OCI-LY7 (cell line): ENCODE results near the gene METTL23. TPM values are rescaled to one million over a fixed set of nuclear protein-coding genes. Genes with fewer than 3 reads are reported as not detected.
"Not testable (repeated sequence)": the region's sequence is repeated elsewhere in the genome, so short reads cannot be mapped to it uniquely, and the experiment has no call there.

Experiments used
- BruUV-seq: library from RNA; stranded (reverse); fragments of 400-500 nt; replicated peaks from 2 replicates; lab custom pipeline; 2021; lab: Mats Ljungman, UMichigan
- CTCF ChIA-PET: fragments of 300-600 bp; sonication (Branson Sonifier 250); formaldehyde crosslinking; loops from one replicate; lab custom pipeline; 2022; ENCODE audit warnings: antibody characterized with exemption; ENCODE audit not compliant: unreplicated experiment; lab: Charles Lee
- POLR2A ChIA-PET: fragments of 300-600 bp; sonication (Branson Sonifier 250); formaldehyde crosslinking; loops from one replicate; lab custom pipeline; 2022; ENCODE audit warnings: antibody characterized with exemption; lab: Charles Lee
- DNase-seq: peaks from one replicate; pipeline ENCODE4 v3.0.0-alpha.2; 2015; ENCODE audit warnings: low spot score
- H2AFZ ChIP-seq: fragments of 200-600 bp; sonication (generic), shearing (Covaris generic); 2 replicates; pipeline ENCODE4 v1.6.1; 2014; ENCODE audit warnings: mild to moderate bottlenecking, antibody characterized with exemption, low read length, moderate library complexity
- H3K27ac ChIP-seq: fragments of 200-600 bp; sonication (generic); 2 replicates; pipeline ENCODE4 v1.5.1; 2014; ENCODE audit warnings: mixed run types, low read depth, mild to moderate bottlenecking, moderate library complexity, low read length, inconsistent platforms; ENCODE audit not compliant: poor library complexity, severe bottlenecking
- H3K36me3 ChIP-seq: fragments of 200-600 bp; sonication (generic); 2 replicates; pipeline ENCODE4 v1.6.1; 2014; ENCODE audit warnings: mild to moderate bottlenecking, antibody characterized with exemption, low read length, moderate library complexity, mixed read lengths; ENCODE audit not compliant: insufficient read depth
- H3K4me1 ChIP-seq: fragments of 200-600 bp; sonication (generic); 2 replicates; pipeline ENCODE4 v1.5.1; 2014; ENCODE audit warnings: mild to moderate bottlenecking, low read length; ENCODE audit not compliant: insufficient read depth, poor library complexity, severe bottlenecking
- H3K4me2 ChIP-seq: fragments of 200-600 bp; sonication (generic); 2 replicates; pipeline ENCODE4 v1.6.1; 2014; ENCODE audit warnings: mild to moderate bottlenecking, low read length
- H3K4me3 ChIP-seq: fragments of 200-600 bp; sonication (generic); 2 replicates; pipeline ENCODE4 v1.5.1; 2014; ENCODE audit warnings: mild to moderate bottlenecking, low read depth, low read length; ENCODE audit not compliant: poor library complexity, severe bottlenecking
- H3K79me2 ChIP-seq: fragments of 200-600 bp; sonication (generic); 2 replicates; pipeline ENCODE4 v1.6.1; 2016; ENCODE audit warnings: low read depth, mild to moderate bottlenecking, low read length, moderate library complexity, mixed read lengths; ENCODE audit not compliant: insufficient read depth
- H3K9me2 ChIP-seq: fragments of 200-600 bp; sonication (generic); 2 replicates; pipeline ENCODE4 v1.6.1; 2016; ENCODE audit warnings: mild to moderate bottlenecking, low read length, mixed read lengths; ENCODE audit not compliant: insufficient read depth
- H3K9me3 ChIP-seq: fragments of 200-600 bp; sonication (generic); 2 replicates; pipeline ENCODE4 v1.6.1; 2014; ENCODE audit warnings: mild to moderate bottlenecking, mixed run types, low read length, mixed read lengths
- H4K20me1 ChIP-seq: fragments of 200-600 bp; sonication (generic); 2 replicates; pipeline ENCODE4 v1.6.1; 2014; ENCODE audit warnings: mild to moderate bottlenecking, antibody characterized with exemption, low read length, moderate library complexity, mixed read lengths; ENCODE audit not compliant: insufficient read depth
- CTCF ChIP-seq: fragments of 200-600 bp; sonication (generic); conservative IDR thresholded peaks from 2 replicates; pipeline ENCODE4 v1.5.1; 2014; ENCODE audit warnings: mild to moderate bottlenecking, antibody characterized with exemption, low read length, moderate library complexity, mixed read lengths
- EZH2phosphoT487 ChIP-seq: fragments of 200-600 bp; sonication (generic); IDR thresholded peaks from 2 replicates; pipeline ENCODE4 v1.6.1; 2018; ENCODE audit warnings: low read depth, borderline replicate concordance, mild to moderate bottlenecking, mixed run types, antibody characterized with exemption, low read length, moderate library complexity, mixed read lengths
- intact Hi-C: fragments of 100-400 bp; cut with micrococcal nuclease; formaldehyde crosslinking; loops from one replicate; pipeline ENCODE4 v1.10.0; 2022; ENCODE audit not compliant: unreplicated experiment
- total RNA-seq, 2 experiments: library from RNA; depleted of rRNA in 1 of 2; stranded (reverse); fragments of >200 nt in 1 of 2; shearing (Covaris generic) in 1 of 2; gene quantifications; 2 replicates each; pipeline ENCODE4 v1.2.3, GENCODE V29; 2014 to 2022

Gene METTL23
- total RNA-seq, 2 experiments from 2014 or later, result 82.7 to 93.7 TPM

GRCh38 chr17:76738468-76738850, 11.8 kb downstream of the METTL23 start:
- ChIA-PET CTCF (interaction anchor here (1.1 kb wide), 1 partner anchor 11 kb away, joined by 3 read pairs; the partner anchor contains the start of gene METTL23), POLR2A (interaction anchor here (0.6 to 2.6 kb wide), 8 partner anchors 10 to 101 kb away, joined by 3 to 12 read pairs (median 4); no protein-coding TSS in a partner anchor)
- TSS peak; percentile 52 for BruUV-seq
- no peaks in the 10 kb centered on the region for H3K9me3 ChIP-seq
- peaks cover 27% of the 10 kb centered on the region for H4K20me1 ChIP-seq
- H3K4me1 ChIP-seq, result peaks cover 40% of the 10 kb centered on the region
- H3K27ac ChIP-seq, result peak overlapping the region; percentile 92
- DNase-seq, result peak; percentile 28
- H3K9me2 ChIP-seq, result no peaks in the 10 kb centered on the region
- H3K4me3 ChIP-seq, result peak overlapping the region; percentile 77
- TF ChIP-seq EZH2phosphoT487, result no peak
- TF ChIP-seq CTCF, result no peak; the same call in 1 of the 2 replicates
- H2AFZ ChIP-seq, result peak overlapping the region; percentile 44; the same call in 1 of the 2 replicates
- H3K4me2 ChIP-seq, result peak overlapping the region; percentile 89
- H3K79me2 ChIP-seq, result peaks cover 68% of the 10 kb centered on the region
- H3K36me3 ChIP-seq, result peaks cover 69% of the 10 kb centered on the region
- intact Hi-C loops, result loop anchor here (5.0 to 10.0 kb wide), 4 partner anchors 349 to 1074 kb away; partner anchors contain the start of genes RECQL5, SAP30BP and SEC14L1

GRCh38 chr17:76739568-76740115, 13.0 kb downstream of the METTL23 start:
- ChIA-PET CTCF (interaction anchor here (0.6 kb wide), 1 partner anchor 586 kb away, joined by 4 read pairs; no protein-coding TSS in a partner anchor), POLR2A (interaction anchor here (0.5 to 2.0 kb wide), 6 partner anchors 9 to 80 kb away, joined by 3 to 9 read pairs (median 4); no protein-coding TSS in a partner anchor)
- not testable (repeated sequence) for H3K9me2 ChIP-seq, DNase-seq, H3K27ac ChIP-seq, H3K9me3 ChIP-seq, BruUV-seq, H2AFZ ChIP-seq
- Histone ChIP-seq H3K36me3 (peaks cover 69% of the 10 kb centered on the region), H3K4me2 (peak overlapping the region; percentile 89), H3K4me3 (peak overlapping the region; percentile 77), H3K4me1 (peaks cover 29% of the 10 kb centered on the region), H4K20me1 (peaks cover 15% of the 10 kb centered on the region), H3K79me2 (peaks cover 56% of the 10 kb centered on the region)
- intact Hi-C loops, result loop anchor here (5.0 to 10.0 kb wide), 4 partner anchors 348 to 1075 kb away; partner anchors contain the start of genes RECQL5, SAP30BP and SEC14L1

GRCh38 chr17:76740329-76741118, 13.9 kb downstream of the METTL23 start:
- Histone ChIP-seq H3K27ac (no peak overlapping the region), H3K79me2 (peaks cover 47% of the 10 kb centered on the region), H3K4me2 (peak overlapping the region; percentile 32), H3K4me1 (peaks cover 25% of the 10 kb centered on the region), H3K9me3 (no peaks in the 10 kb centered on the region), H3K9me2 (no peaks in the 10 kb centered on the region), H3K4me3 (no peak overlapping the region), H3K36me3 (peaks cover 69% of the 10 kb centered on the region), H2AFZ (no peak overlapping the region), H4K20me1 (peaks cover 7% of the 10 kb centered on the region)
- ChIA-PET CTCF (no interaction called here), POLR2A (interaction anchor here (1.4 kb wide), 1 partner anchor 13 kb away, joined by 4 read pairs; no protein-coding TSS in a partner anchor)
- BruUV-seq, result no TSS peak
- intact Hi-C loops, result no loop called here
- TF ChIP-seq EZH2phosphoT487 (no peak), CTCF (no peak)
- no peak for DNase-seq
